ENCODE results near the gene ENTPD2.

ENTPD2 gene

DNA sequence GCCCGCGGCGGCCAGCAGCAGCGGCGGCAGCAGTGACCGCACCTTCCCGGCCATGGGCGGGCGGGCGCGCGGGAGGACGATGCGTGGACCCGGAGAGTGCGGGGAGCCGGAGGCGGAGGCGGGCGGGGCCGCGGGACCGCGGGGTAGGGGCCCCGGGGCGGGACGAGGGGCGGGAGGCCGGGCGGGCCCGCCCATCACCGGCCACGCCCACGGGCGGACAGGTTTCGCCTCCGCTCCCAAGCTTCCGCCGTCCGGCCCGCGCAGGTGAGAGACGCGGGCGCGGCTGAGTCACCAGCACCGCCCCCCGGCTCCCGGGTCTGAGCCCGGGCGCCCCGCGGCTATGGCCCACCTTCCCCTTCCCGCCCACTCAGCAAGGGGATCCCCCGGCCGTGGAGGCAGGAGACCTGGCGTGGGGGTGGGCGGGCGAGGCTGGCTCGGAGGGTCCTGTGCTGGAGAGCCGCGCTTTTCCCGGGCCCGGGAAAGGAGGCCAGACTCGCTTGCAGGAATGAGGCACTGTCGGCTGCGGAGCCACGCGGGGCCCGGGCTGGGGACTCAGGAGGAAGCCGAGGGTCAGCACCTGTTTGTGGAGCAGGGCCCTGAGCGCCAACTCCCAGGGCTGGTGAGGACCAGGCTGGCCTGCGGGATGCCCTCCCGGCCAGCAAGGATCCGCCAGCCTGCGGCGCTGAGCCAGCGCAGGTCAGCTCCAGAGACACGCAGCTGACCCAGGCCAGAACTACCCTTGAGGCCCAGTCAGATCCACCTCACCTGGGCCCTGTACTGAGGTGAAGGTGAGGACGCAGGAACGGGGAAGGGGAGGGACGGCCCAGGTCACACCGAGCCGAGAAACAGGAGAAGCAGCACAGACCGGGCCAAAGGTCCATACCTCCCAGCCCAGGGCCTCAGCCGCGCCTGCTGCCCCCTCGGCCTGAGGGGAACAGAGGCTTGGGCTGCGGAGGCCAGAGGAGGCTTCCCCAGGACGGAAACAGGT, at the start of gene ENTPD2:
TSS of gene ENTPD2 (minus strand) at position 118 of the 988 bp plus-strand sequence. CDS start at position 54, 64 bp downstream.
- DNase-seq (ENCODE audit: low read depth): peak; percentile 51

GRCh38 chr9:137103206-137103999, 49.5 kb upstream of the ENTPD2 start:
- no peak for DNase-seq (ENCODE audit: low read depth)

DNA sequence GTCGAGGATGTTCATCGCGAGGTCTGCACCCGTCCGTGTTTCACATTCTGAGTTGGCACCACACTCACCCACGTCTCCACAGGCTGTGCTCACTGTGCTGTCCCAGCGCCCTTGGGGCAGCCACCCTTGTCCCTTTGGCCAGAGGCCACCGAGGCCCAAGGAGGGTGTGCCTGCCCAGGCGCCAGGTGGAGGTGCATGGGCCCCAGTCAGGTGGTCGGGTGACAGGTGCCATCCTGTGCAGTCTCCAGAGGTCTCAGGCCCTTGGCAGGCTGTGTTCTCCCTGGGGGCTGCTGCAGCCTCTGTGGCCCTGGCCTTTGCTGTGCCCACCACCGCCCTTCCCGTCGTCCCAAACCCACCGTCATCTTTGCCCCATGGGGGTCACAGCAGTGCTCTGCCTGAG, 45.4 kb upstream of the ENTPD2 start:
- DNase-seq (ENCODE audit: low read depth): no peak

GRCh38 chr9:137097761-137098462, 44.1 kb upstream of the ENTPD2 start:
- no peak for DNase-seq (ENCODE audit: low read depth)

- DNase-seq (ENCODE audit: low read depth): no peak
Measured at GRCh38 chr9:137096785-137097546, 43.1 kb upstream of the ENTPD2 start.

DNA sequence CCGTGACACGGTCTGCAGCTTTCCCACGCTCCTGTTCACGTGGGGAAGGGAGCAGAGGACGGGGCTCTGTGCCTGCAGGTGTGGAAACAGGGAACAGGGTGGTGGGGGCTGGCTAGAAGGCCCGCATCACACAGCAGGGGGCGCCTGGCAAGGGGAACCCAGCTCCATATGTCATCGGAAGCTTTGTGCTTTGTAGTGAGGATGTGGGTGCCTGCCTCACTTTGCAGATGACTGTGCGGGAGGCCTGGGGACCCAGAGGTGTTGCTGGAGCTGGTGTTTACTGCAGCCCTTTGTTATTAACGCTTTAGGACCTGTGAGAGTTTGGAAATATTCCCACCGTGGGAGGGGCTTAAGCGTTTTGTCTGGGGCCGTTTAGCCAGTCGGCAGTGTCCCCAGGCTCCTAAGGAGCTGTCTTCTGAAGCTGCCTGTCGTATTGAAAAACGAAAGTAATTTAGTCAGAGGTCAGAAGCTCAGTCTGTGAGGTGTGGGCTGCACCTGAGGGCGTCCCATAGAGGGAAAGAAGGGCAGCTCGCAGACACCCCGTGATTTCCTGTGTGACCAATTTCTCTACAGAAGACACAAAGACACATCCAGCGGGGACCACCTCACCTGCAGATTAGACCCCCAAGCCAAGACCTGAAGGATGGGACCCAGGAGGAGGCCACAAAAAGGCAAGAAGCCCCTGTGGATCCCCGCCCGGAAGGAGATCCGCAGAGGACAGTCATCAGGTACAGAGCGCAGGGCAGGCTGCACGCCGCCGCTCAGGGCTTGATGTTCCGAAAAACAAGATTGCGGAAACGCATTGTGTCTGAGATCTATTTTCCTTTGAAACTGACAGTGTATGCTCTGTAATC, 42.0 kb upstream of the ENTPD2 start:
- peak; percentile 77 for DNase-seq (ENCODE audit: low read depth)

DNA sequence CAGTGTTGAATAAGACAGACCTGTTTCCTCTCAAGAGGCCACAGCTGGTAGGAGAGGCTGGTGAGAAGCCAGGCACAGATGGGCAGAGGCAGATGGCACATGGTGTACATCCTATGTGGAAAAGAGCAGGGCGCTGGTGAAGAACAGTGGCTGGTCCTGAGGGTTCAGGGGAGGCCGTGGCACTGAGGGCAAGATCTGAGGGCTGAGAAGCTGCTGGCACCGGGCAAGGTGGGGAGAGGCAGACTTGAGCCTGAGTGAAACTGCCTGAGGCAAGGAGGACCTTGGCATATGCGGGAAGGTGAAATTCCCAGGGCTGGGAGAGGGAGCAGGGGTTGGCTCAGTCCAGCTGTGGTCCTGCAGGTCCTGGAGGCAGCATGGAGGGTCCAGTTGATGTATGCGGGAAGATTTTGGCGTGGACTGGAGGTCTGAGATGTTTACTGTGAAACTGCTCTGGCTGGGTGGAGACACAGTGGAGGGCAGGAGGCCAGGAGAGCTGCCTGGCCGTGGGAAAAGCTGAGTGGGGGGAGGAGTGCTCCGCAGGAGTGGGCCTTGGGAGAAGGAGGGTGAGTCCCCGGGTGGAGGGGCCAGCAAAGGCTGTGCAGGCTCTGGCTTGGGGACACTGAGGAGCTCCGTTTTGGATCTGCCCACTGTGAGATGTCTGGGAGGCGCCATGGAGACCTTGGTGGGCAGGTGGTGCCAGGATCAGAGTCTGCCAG, 35.5 kb upstream of the ENTPD2 start:
- DNase-seq (ENCODE audit: low read depth): no peak

DNA sequence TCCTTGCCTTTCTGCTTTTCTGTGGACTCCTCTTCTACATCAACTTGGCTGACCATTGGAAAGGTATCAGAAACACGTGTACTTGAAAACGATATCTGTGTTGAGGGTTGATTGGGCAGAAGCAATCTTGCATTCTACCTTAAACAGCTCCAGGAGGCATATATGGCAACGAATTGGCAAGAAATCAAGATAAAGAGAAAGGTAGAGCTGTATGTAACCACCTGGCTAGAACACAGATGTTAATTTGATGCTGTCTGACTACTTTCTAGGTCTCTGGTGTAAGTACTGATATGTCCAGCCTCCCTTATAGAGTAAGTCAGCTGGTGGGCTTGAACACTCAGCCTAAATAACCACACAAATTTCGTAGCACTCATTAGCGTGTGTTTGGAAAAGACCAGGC, 34.3 kb upstream of the ENTPD2 start:
- DNase-seq (ENCODE audit: low read depth): no peak

- no peak for DNase-seq (ENCODE audit: low read depth)
Measured at GRCh38 chr9:137087409-137087925, 33.6 kb upstream of the ENTPD2 start.

- DNase-seq (ENCODE audit: low read depth): peak; percentile 100
Measured at GRCh38 chr9:137086531-137087408, 32.9 kb upstream of the ENTPD2 start, which contains the start of gene MAN1B1. Gene MAN1B1, plus strand, starts transcription at chr9:137086985. Its CDS starts 15 bp downstream, at chr9:137087000.

DNA sequence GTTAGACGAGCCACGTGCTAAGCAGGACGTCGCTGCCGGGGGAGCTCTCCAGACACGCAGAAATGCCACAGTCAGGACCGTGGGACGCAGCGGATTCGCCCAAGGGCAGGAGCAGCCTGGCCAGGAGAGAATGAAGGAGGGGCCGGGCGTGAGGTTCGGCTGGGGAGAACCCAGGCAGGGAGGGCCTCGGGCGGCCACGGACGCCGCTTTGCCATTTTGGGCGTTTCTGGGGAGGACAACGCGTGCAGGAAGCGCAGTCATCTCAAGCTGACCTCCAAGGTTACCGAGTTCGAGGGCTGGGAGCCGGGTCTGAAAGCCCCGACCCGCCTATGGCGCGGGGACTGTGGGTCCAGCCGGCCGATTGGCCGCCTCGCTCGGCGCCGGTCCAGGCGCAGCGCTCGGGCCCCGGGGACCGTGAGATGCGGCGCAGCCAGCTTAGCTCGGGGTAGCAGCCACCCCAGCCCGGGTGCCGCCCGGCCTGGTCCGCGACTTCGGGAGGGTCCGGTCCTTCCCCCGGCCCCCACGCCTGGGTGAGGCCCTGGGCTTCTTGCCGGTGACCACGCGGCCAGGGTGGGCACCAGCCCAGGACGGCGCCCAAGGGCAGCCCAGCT, 32.2 kb upstream of the ENTPD2 start:
- DNase-seq (ENCODE audit: low read depth): no peak

DNA sequence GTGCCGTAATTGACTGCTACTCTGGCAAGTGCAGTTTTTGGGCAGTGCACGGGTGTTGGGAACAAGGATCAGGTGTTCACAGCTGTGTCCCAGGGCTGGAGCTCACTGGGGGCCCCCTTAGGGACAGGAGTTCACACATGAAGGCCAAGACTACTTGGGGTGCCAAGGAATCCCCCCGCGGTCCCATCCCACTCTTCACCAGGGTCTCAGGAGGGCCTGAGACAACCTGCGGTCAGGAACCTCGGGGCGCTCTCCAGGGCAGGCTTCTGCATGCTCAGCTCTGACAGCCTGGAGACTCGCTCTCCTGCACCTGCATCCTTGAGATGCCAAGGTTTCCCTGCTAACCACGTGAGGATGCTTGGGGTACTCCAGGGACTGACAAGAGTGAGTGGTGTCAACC, 30.7 kb upstream of the ENTPD2 start:
- DNase-seq (ENCODE audit: low read depth): no peak

DNA sequence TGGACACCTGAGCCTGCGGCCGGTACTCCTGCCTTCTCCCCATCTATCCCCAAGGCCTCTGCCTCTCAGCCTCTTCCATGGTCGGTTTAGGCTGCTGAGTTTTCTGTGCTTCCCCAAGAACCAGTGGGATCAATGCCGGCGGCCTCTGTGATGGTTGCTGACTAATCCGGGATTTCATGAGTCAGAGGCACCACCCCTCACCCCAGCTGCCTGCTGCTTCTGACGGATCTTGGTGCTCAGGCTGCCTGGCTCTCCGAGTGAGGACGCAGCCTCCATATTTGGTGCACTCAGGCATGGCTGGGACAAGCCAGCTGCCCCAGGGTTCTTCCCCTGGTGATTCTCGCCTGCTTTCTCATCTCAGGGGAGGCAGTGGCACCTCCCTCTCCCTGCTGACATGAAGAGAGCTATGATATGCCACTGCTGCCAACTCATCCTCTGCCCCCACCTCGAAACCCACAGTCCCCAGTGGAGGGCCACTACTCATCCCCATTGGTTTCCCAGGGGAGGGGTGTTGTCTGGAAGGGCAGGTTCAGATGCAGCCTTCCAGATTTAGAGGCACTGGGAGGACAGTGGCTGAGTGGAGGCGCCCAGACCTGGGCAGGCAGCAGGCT, 29.6 kb upstream of the ENTPD2 start:
- DNase-seq (ENCODE audit: low read depth): no peak

GRCh38 chr9:137082925-137083290, 29.0 kb upstream of the ENTPD2 start:
- no peak for DNase-seq (ENCODE audit: low read depth)

DNA sequence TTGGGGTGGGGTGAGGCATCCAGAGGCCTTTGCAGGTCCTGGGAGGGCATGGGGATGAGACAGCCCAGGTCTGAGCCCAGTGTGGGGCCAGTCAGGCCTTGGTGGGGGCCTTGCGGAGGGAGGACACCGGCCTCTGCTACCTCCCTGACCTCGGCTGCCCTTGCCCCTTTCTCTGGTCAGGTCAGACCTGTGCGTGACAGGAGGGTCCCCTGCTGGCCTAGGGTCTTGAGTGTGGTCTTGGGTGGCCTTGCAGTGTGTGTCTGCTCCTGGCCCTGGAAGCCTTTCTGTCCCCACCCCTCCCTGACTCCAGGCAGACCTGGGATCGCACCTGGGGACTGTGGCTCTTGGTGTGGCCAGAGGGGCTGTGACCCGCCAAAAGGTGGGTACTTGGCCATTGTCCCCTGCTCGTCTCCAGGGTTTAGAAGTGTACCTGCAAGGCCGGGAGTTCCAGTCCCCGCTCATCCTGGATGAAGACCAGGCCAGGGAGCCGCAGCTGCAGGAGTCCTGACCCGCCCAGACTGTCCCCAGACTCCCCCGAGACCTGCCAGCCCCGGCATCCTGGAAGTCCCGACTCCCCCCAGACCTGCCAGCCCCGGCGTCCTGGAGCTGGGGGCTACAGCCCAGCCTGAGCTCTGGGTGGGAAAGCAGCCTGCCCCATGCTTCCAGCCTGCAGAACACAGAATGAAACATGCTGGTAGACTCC, 28.5 kb upstream of the ENTPD2 start:
- no peak for DNase-seq (ENCODE audit: low read depth)

DNA sequence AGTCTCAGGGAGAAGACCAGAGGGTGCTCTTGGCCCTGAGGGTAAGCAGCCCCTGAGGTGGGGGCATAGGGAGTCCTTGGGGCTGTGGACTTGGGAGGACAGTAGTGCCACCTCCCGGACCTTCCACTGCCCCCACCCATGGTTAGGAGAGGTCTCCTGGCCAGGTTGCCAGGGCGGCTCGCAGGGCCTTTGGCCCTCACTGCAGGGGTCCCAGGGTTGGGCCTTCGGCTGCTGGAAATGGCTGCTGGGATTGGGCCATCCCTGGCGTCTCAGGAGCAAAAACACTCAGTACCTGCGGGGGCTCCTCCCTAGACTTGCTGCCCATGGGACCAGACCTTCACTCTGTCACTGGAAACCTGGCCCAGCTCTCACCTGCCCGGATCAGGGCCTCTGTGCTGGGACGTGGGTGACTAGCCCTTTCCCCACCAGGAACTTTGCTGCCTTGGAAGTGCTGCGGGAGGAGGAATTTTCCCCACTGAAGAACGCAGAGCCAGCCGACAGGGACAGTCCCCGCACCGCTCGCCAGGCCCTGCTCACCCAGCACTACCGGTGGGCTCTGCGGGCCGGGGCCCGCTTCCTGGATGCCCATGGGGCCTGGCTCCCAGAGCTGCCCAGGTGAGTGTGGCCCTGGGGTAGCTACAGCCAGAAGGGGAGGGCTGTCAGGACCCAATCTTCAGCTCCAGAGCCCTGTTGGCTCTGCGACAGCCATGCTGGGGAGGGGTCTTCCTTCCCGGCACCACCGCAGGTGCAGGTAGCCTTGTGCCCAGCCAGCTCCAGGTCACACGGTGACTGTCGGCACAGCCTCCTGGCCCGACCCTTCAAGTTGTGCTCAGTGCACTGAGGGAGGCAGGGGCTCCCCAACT, 26.6 kb upstream of the ENTPD2 start:
- DNase-seq (ENCODE audit: low read depth): no peak

All from stimulated activated CD4-positive, alpha-beta T cell treated with anti-CD3 and anti-CD28 coated beads, Interleukin-2, amount 100 ng/mL, for 4 hours (primary cell).